Loucy (cell line): ENCODE data around the gene FOXK1.

ENCODE experiments used
- CTCF ChIP-seq: fragments of 200-600 bp; sonication (generic); conservative IDR thresholded peaks from 2 replicates; pipeline ENCODE4 v1.5.1; 2014; ENCODE audit warnings: mild to moderate bottlenecking, antibody characterized with exemption, low read length
- EZH2phosphoT487 ChIP-seq: fragments of 200-600 bp; IDR thresholded peaks from 2 replicates; pipeline ENCODE4 v1.6.1; 2018; ENCODE audit warnings: antibody characterized with exemption, mild to moderate bottlenecking, moderate library complexity, borderline replicate concordance

GRCh38 chr7:4633012-4633411, 49.1 kb upstream of the FOXK1 start:
- TF ChIP-seq CTCF: no peak
- no peak for TF ChIP-seq EZH2phosphoT487
